ENCODE measurements around the gene CREBL2.
"Not testable (repeated sequence)": the region's sequence is repeated elsewhere in the genome, so short reads cannot be mapped to it uniquely, and the experiment has no call there.

Gene CREBL2

DNA sequence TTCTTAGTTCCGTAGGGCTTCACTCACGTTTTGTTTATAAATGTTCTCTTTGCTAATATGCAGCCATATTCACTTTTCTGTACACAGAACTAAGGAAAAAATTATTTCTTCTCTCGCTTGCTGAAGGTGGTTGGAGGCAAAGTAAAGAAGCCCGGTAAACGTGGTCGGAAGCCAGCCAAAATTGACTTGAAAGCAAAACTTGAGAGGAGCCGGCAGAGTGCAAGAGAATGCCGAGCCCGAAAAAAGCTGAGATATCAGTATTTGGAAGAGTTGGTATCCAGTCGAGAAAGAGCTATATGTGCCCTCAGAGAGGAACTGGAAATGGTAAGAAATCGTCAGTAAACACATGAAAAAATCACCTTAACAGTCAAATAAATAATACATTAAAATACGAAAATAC, 24.0 kb downstream of the CREBL2 start:
- DNase-seq = no peak

DNA sequence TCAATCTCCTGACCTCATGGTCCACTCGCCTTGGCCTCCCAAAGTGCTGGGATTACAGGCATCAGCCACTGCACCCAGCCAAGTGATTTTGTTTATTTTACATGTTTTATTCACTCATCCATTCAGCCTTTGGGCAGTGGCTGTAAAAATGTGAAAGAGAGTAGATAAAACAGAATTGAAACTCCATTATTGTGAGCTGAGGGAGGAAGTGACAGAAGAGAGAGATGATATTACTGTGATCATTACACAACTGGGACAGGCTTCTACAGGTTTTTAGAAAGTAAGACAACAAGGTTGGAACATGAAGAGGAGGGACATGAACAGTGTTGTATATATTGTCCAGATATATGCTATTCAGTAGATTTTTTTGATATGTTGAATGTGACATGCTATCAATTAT, 25.0 kb downstream of the CREBL2 start:
- no peak for DNase-seq

GRCh38 chr12:12639995-12640394, 28.3 kb downstream of the CREBL2 start:
- DNase-seq = not testable (repeated sequence)

- DNase-seq = no peak
Measured at GRCh38 chr12:12641650-12642049, 30.0 kb downstream of the CREBL2 start.

DNA sequence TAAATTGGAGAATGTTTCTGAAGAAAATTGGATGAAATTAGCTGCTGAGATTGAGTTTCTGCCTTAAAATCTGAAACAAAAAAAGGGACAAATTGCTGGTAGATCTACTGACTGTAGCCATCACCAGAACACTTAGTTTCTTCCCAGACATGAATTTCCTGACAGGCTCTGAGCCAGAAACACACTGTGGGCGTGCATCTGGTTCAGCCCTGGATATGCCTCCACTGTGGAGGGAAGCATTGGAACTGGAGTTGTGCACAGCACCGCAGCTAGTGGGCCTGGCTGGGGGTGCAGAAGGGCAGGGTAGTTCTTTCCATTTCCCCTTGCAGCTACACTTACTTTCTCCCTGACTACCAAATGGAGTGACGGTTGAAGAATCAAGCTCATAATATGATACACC, 31.2 kb downstream of the CREBL2 start:
- peak in 20 of 56 donors; percentile 1 to 51 (median 18) for DNase-seq

DNA sequence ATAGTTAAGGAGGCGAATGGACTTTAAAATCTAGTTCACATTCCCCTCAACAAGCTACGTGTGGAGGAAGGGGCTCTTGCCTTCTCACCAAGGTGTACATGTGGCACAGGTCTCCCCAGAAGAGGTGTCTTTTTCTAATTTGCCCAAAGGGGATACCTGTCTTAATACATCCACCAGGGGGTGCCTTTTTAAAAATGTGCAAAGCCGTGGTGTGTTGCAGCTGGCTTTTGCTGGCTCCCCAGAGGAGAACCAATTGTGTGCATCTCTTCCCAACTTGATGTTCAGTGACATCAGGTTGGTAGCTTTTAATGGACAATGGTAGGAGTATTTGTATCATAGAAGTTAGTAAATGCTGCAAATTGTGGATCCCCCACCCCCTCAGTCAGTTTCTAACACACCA, 33.8 kb downstream of the CREBL2 start:
- no peak for DNase-seq

DNA sequence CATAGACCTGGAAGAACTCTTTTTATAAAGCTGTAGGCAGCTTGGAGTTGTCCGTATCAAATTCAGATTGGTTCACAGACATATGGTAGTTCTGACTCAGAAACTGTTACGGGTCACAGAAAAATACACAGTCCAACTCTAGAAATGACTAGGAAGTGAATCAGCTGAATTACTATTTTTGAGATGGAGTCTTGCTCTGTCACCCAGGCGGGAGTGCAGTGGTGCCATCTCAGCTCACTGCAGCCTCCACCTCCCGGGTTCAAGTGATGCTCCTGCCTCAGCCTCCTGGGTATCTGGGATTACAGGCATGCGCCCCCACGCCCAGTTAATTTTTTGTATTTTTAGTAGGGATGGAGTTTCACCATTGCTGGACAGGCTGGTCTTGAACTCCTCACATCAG, 34.3 kb downstream of the CREBL2 start:
- not testable (repeated sequence) for DNase-seq

DNA sequence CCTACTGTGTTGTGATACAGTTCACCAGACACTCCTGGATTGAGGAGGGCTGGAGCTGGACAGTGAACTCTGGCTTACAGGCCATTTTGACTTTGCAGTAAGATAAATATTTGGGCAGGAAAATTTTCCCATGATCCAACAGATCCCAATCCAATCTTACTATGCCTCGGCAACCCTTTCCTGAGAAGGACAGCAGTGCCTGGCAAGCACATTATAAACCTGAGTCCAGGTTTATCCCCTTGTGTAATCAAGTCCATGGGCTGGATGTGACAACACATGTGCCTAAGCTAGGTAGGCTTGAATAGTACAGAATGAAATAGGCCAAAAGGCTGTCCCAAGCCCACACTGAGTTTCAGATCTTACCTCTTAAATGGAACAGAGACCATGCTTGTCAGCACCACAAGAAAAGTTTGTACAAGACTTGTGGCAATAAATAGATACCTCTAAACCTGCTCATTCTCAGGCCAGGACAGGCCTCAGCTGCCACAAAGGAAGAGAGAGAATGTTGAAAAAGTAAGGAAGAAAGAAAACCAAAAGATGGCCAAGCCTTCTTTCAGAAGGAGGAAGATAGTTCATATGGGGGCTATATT, 34.9 kb downstream of the CREBL2 start:
- DNase-seq = no peak

GRCh38 chr12:12648284-12648683, 36.6 kb downstream of the CREBL2 start:
- DNase-seq = no peak

DNA sequence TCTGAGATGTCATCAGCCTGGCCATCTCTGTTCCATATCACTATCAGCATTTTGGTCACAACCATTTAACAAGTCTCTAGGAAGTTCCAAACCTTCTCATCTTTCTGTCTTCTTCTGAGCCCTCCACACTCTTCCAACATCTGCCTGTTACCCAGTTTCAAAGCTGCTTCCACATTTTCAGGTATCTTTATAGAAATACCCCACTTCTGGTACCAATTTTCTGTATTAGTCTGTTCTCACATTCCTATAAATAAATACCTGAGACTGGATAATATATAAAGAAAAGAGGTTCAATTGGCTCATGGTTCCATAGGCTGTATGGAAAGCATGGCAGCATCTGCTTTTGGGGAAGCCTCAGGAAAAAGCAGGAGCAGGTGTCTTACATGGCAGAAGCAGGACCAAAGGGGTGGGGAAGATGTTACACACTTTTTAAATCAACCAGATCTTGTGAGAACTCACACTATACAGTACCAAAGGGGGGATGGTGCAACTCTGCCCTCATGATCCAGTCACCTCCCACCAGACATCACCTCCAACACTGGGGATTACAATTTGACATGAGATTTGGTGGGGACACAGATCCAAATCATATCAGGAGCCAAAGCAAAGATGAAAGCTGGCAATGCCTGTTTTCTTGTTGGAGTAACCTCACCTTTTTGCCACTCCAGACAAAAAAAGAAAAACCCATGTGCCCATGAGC, 37.4 kb downstream of the CREBL2 start:
- DNase-seq = no peak

GRCh38 chr12:12651752-12652151, 40.1 kb downstream of the CREBL2 start:
- DNase-seq = no peak

- DNase-seq = not testable (repeated sequence)
Measured at GRCh38 chr12:12652704-12653103, 41.0 kb downstream of the CREBL2 start.

DNA sequence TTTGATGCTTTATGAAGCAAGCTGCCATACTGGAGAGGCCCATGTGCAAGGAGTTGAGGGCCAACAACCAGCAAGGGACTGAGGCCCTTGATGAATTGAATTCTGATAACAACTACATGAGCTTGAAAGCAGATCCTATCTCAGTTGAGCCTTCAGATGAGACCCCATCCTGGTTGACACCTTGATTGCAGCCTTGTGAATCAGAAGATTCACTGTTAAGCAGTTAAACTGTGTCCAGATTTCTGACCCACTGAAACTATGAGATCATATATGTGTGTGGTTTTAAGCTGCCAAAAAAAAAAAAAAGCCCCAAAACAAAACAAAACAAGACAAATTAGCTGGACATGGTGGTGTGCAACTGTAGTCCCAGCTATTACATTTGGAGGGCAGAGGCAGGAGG, 42.2 kb downstream of the CREBL2 start:
- no peak for DNase-seq

- no peak for DNase-seq
Measured at GRCh38 chr12:12654691-12655460, 43.2 kb downstream of the CREBL2 start.

DNA sequence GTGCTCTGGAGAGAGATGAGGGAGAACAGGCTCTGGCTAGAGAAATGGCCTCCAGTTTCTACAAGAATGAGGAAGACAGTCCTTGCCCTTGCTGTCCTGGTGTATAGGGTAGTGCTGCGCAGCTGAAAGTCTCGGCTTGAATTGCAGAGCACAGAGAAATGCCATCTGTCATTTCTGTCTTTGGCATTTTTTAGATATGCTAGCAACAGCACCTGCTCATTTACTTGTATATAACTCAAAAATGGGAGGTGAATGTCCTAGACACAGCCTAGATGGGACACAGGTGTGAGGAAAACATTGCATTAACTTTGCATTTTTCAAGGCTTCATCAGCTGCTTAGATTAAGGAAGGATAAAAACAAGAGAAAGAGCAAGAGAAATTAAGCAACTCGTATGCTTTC, 48.5 kb downstream of the CREBL2 start:
- DNase-seq = no peak

DNA sequence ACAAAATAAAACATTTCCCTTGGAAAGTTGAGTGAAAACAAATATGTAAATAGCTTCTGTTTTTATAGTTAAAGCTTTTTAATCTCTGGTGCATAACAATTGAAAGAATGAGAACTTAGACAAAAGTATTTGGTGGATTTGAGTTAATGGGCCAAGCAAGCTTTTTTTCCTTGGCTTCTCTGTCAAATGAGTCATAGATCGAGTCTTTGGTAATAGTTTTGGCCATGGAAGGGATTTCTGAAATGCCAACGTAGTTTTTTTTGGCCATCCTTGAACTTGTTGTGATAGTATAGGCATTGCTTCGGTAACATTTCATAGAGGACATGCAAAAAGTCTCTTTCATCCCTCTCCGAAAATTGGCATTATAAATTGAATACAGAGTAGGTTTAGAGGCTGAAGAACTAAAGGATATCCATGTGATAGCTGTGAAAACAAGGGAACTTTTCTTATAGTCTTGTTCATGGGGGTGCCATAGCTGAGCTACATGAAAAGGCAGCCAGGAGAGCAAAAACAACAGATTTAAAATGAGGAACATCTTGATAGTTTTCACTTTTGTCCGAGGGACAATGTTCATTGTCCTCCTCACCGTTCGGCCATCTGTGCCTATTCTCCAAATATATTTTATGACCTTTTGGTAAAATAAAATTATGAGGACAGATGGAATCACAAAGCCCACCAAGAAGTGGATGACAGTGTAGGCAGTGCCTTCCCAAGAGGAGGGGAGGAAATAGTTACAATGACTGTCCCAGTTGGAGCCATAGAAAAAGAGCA, 49.6 kb downstream of the CREBL2 start:
- no peak for DNase-seq

DNA sequence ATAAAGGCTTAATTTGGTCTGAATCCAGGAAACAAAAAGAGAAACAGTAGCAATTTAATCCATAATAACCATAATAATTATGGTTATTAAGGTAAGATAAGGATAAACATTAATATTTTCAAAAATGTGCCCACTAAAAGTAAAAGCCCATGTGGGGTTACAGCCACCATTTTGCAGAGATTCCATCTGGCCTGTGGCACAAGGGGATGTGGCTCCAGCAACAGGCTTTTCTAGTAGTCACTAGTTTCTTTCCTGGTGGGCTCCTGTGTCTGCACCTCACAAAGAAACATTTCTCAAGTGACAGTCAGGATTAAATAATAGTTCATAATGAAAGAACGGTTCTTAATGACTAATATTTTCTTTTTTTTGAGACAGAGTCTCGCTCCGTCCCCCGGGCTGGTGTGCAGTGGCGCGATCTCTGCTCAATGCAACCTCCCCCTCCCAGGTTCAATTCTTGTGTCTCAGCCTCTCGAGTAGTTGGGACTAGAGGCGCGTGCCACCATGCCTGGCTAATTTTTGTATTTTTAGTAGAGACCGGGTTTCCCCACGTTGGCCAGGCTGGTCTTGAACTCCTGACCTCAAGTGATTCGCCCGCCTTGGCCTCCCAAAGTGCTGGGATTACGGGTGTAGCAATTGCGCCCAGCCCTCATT, 52.1 kb downstream of the CREBL2 start:
- no peak for DNase-seq

- DNase-seq = no peak
Measured at GRCh38 chr12:12665194-12665593, 53.5 kb downstream of the CREBL2 start.

GRCh38 chr12:12668005-12668404, 56.3 kb downstream of the CREBL2 start:
- DNase-seq = no peak

DNA sequence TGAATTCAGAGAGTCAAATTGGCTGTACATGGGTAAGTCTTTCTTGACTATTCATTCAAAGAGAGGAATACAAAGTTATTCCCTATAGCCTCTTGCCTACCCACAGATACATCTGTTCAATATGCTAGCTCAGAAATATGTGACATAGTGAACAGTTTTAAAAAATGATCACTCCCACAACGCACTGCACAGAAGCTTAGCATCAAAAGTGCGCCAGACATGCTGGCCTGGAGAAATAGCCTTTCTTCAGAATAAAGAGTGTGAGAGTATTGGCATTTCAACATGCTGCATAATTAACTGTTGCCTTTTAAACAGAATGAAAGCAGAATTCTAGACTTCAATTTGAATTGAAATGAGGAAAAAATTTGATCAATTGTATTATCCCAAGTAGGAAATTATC, 57.3 kb downstream of the CREBL2 start:
- DNase-seq = no peak
